ENCODE data around the gene ZNF12.
"Not testable (repeated sequence)": the region's sequence is repeated elsewhere in the genome, so short reads cannot be mapped to it uniquely, and the experiment has no call there.

ZNF12 gene

GRCh38 chr7:6706666-6707407, at the start of gene ZNF12:
Gene ZNF12, minus strand, starts transcription at chr7:6706947. Its CDS starts 1,774 bp downstream, at chr7:6705173.
- H3K4me3 ChIP-seq (ENCODE audit: low read depth, low read length), result peak within 1 kb of the TSS; percentile 93
- TF ChIP-seq, protein P1, sequence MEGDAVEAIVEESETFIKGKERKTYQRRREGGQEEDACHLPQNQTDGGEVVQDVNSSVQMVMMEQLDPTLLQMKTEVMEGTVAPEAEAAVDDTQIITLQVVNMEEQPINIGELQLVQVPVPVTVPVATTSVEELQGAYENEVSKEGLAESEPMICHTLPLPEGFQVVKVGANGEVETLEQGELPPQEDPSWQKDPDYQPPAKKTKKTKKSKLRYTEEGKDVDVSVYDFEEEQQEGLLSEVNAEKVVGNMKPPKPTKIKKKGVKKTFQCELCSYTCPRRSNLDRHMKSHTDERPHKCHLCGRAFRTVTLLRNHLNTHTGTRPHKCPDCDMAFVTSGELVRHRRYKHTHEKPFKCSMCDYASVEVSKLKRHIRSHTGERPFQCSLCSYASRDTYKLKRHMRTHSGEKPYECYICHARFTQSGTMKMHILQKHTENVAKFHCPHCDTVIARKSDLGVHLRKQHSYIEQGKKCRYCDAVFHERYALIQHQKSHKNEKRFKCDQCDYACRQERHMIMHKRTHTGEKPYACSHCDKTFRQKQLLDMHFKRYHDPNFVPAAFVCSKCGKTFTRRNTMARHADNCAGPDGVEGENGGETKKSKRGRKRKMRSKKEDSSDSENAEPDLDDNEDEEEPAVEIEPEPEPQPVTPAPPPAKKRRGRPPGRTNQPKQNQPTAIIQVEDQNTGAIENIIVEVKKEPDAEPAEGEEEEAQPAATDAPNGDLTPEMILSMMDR (IDR thresholded peaks at IDR 0.05; ENCODE audit: insufficient read depth, low read depth, low read length, missing control alignments), result no peak
- DNase-seq (ENCODE audit: low read depth), result peak; percentile 98

DNA sequence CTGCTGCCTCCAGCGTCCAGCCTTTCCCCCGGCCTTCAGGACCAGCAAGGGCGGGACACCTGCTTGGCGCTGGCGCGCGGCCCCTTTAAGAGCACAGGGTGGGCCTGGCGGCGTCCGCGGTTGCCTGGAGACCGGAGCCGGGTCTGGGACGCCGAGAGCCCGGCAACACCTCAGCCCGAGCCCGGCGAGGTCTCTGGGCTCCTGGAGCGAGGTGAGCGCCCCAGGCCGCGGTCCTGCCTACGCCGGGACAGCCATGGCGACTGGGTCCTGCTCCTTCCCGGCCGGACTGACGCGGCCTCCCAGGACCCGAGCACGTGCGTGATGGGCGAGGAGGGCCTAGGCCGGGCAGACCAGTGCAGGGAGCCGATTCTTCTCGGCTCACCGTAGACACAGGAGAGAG, 47.2 kb upstream of the ZNF12 start, which contains the start of gene RSPH10B2:
RSPH10B2 (plus strand) TSS at position 140 of the 400 bp plus-strand sequence. CDS start 3,575 bp downstream, outside the sequence.
- H3K4me3 ChIP-seq (ENCODE audit: low read depth, low read length); DNase-seq (ENCODE audit: low read depth): not testable (repeated sequence)

DNA sequence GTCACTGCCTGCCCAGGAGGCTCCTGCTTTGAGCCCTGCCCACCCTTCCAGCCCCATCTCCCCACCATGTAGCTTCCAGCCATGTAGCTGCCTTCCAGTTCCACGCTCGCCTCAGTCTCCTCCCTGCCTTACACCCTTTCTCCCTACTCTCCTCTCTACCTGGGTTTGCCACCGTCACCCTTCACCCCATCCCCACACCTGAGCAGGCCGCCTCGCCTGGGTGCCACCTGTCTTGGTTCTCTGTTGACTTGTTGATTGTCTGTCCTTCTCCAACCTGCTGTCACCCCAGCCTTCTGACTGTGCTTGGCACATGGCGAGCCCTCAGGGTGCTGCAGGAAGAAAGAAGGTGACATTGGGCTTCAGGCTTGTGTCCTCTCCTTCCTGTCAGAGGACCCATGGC, 43.4 kb upstream of the ZNF12 start:
- not testable (repeated sequence) for DNase-seq (ENCODE audit: low read depth); H3K4me3 ChIP-seq (ENCODE audit: low read depth, low read length)

DNA sequence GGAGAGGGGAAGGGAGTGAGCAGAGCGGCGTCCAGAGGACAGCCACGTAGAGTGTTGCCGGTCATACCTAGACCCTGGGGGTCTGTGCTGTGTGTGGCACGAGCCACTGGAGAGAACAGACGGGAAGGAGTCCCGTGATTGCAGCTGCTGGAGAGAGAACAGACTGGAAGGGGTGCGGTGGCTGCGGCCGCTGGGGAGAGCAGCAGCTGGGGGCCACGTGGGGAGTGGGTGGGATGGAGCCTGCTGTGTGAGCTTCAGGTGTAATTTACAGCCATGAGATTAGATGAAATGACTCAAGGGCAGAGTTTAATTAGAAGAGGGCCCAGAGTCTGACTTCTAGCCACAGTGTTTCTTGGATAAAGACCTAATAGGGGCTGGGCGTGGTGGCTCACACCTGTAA, 42.6 kb upstream of the ZNF12 start:
- DNase-seq (ENCODE audit: low read depth); H3K4me3 ChIP-seq (ENCODE audit: low read depth, low read length): not testable (repeated sequence)

- H3K4me3 ChIP-seq (ENCODE audit: low read depth, low read length), result not testable (repeated sequence)
Measured at GRCh38 chr7:6744410-6745100, 37.8 kb upstream of the ZNF12 start.

DNA sequence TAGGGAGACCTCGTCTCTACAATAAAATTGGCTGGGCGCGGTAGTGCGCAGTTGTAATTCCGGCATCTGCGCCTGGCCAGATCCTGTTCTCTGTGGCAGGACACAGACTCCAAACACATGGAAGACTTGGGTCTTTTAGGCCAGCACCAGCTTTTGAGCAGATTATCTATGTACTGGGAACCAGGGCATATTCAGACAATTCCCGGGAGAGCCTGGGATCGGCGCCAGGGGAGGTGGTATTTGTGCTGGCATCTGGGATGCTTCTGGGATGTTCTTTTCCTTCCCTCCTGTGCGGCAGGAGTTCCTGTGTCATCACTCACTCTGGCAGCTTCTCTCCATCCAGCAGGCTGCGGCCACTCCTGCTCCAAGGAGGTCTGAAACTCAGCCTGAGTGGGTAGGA, 31.7 kb upstream of the ZNF12 start:
- H3K4me3 ChIP-seq (ENCODE audit: low read depth, low read length); DNase-seq (ENCODE audit: low read depth): not testable (repeated sequence)

More at GRCh38 chr7:6744410-6745100, 37.8 kb upstream of the ZNF12 start:
- DNase-seq (ENCODE audit: low read depth), result not testable (repeated sequence)

- no peak for DNase-seq (ENCODE audit: low read depth)
- H3K4me3 ChIP-seq (ENCODE audit: low read depth, low read length), result peak overlapping the region; percentile 81
- TF ChIP-seq, protein P1 (IDR thresholded peaks at IDR 0.05; ENCODE audit: insufficient read depth, low read depth, low read length, missing control alignments), result no peak
Measured at GRCh38 chr7:6730343-6730633, 23.5 kb upstream of the ZNF12 start.

GRCh38 chr7:6729492-6730342, 23.0 kb upstream of the ZNF12 start:
- TF ChIP-seq, protein P1 (IDR thresholded peaks at IDR 0.05; ENCODE audit: insufficient read depth, low read depth, low read length, missing control alignments), result no peak
- DNase-seq (ENCODE audit: low read depth), result peak; percentile 97
- peak overlapping the region; percentile 81 for H3K4me3 ChIP-seq (ENCODE audit: low read depth, low read length)

DNA sequence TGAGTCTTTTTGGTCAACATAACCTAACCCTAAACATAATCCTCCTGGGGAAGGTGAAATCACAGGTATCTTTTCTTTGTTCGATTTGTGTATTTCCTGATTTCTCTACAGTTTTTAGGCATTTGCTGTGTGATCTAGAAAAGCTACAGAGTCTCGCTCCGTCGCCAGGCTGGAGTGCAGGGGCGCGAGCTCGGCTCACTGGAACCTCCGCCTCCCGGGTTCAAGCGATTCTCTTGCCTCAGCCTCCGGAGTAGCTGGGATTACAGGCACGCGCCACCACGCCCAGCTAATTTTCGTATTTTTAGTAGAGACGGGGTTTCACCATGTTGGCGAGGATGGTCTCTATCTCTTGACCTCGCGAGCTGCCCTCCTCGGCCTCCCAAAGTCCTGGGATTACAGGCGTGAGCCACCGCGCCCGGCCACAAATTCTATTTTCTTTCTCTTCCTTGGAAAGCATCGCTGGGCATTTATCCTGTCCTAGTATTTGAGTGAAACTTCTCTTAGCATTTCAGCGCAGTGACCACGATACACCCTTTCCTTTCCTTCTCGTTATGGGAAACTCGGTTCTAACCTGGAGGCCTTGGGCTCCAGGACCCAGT, 22.2 kb upstream of the ZNF12 start:
- DNase-seq (ENCODE audit: low read depth), result not testable (repeated sequence)
- peak overlapping the region; percentile 81 for H3K4me3 ChIP-seq (ENCODE audit: low read depth, low read length)

Measured in GM12865 (cell line).